K562 (cell line): ENCODE results near the gene ASIC1. TPM values are rescaled to one million over a fixed set of nuclear protein-coding genes. Genes with fewer than 3 reads are reported as not detected.
A peak's percentile ranks its signal among the peaks of the same experiment; 100 is the strongest.

Experiments used
- BACH1 ChIP-seq: fragments of 200-800 bp; sonication (Bioruptor generic); IDR thresholded peaks from 2 replicates; pipeline ENCODE4 v1.6.1; 2016; ENCODE audit warnings: missing genetic modification characterization, missing compliant biosample characterization
- BCOR ChIP-seq: fragments of 450-650 bp; IDR thresholded peaks from 2 replicates; pipeline ENCODE4 v1.6.1; 2016
- ELF4 ChIP-seq: fragments of 450-650 bp; formaldehyde crosslinking; IDR thresholded peaks from 2 replicates; pipeline ENCODE4 v1.4.0; 2022; ENCODE audit warnings: missing genetic modification characterization
- GTF2F1 ChIP-seq: IDR thresholded peaks from 2 replicates; pipeline ENCODE4 v1.6.1; 2011; ENCODE audit warnings: low read depth, low read length, improper control_type of control experiment
- HDAC1 ChIP-seq, 2 experiments: fragments of 450-650 bp; IDR thresholded peaks; 2 replicates each; pipeline ENCODE4 v1.6.1; 2016 to 2017; ENCODE audit warnings: inconsistent platforms in 1 of 2, mild to moderate bottlenecking in 1 of 2, moderate library complexity in 1 of 2
- KAT7 ChIP-seq: sonication (generic); formaldehyde crosslinking; IDR thresholded peaks from 2 replicates; pipeline ENCODE4 v1.8.0; 2022; ENCODE audit warnings: missing genetic modification reagents, mild to moderate bottlenecking, borderline replicate concordance
- SAP30 ChIP-seq: fragments of 200-600 bp; sonication (generic); IDR thresholded peaks from 2 replicates; pipeline ENCODE4 v1.6.1; 2012; ENCODE audit warnings: borderline replicate concordance, low read depth, mild to moderate bottlenecking, moderate library complexity, low read length, control low read depth, inconsistent platforms; ENCODE audit not compliant: insufficient read depth, poor library complexity, severe bottlenecking
- TEAD2 ChIP-seq: fragments of 450-650 bp; IDR thresholded peaks from 2 replicates; pipeline ENCODE4 v1.6.1; 2016; ENCODE audit warnings: missing genetic modification characterization, control low read depth, missing compliant biosample characterization
- ZNF217 ChIP-seq: sonication (generic); formaldehyde crosslinking; IDR thresholded peaks from 2 replicates; pipeline ENCODE4 v1.8.0; 2022; ENCODE audit warnings: mild to moderate bottlenecking, missing genetic modification reagents
- ZNF707 ChIP-seq: fragments of 250-450 bp; sonication (Bioruptor Pico); conservative IDR thresholded peaks from 2 replicates; pipeline ENCODE4 v1.8.0; 2022; ENCODE audit warnings: inconsistent platforms, mild to moderate bottlenecking, moderate library complexity
- polyA plus RNA-seq, 8 experiments: library from polyadenylated mRNA; depleted of rRNA in 4 of 8; stranded (reverse) in 5 of 8; unstranded in 3 of 8; fragments of >200 nt; fragmentation: Nextera tagmentation in 2 of 8; fragmentation: Illumina TruSeq in 1 of 8; extraction: Ambion mirVana in 2 of 8; extraction: Trizol in 1 of 8; gene quantifications; 2 replicates each; pipeline versions ENCODE4 v1.2.1 to v1.2.3, GENCODE V29; 2011 to 2014; ENCODE audit warnings: inconsistent platforms in 1 of 8, missing spikeins in 1 of 8
- total RNA-seq, 7 experiments: library from RNA; depleted of rRNA in 6 of 7; stranded (reverse); fragments of >200 nt in 6 of 7; fragmentation: Illumina TruSeq in 2 of 7; extraction: Trizol in 2 of 7; gene quantifications; 2 replicates each; pipeline versions ENCODE4 v1.2.1 to v1.2.3, GENCODE V29; 2011 to 2021; ENCODE audit warnings: low replicate concordance in 1 of 7
- TF ChIP-seq, protein P1 (sequence below): sonication (generic); formaldehyde crosslinking; IDR thresholded peaks from 2 replicates; pipeline ENCODE4 v1.8.0; 2022; ENCODE audit warnings: mild to moderate bottlenecking, missing genetic modification reagents, borderline replicate concordance
- TF ChIP-seq, protein P2 (sequence below), 2 experiments: fragments of 450-650 bp in 1 of 2; sonication (generic) in 1 of 2; formaldehyde crosslinking in 1 of 2; IDR thresholded peaks in 1 of 2; conservative IDR thresholded peaks in 1 of 2; 2 replicates each; pipeline versions ENCODE4 v1.6.1 to v1.8.1; 2016 to 2023; ENCODE audit warnings: mild to moderate bottlenecking in 2 of 2, moderate library complexity in 2 of 2, inconsistent platforms in 1 of 2, missing genetic modification reagents in 1 of 2
- TF ChIP-seq, protein P3 (sequence below): fragments of 250-450 bp; sonication (Bioruptor Pico); IDR thresholded peaks from 2 replicates; pipeline ENCODE4 v1.5.0; 2021
- TF ChIP-seq, protein P4 (sequence below): sonication (generic); formaldehyde crosslinking; IDR thresholded peaks from 2 replicates; pipeline ENCODE4 v1.8.1; 2022; ENCODE audit warnings: missing genetic modification reagents
- TF ChIP-seq, protein P5 (sequence below), 2 experiments: fragments of 450-650 bp; IDR thresholded peaks; 2 replicates each; pipeline ENCODE4 v1.6.1; 2016
- TF ChIP-seq, protein P6 (sequence below): IDR thresholded peaks from 3 replicates; pipeline ENCODE4 v1.6.1; 2011; ENCODE audit warnings: borderline replicate concordance, mild to moderate bottlenecking, moderate library complexity; ENCODE audit not compliant: insufficient read length; ENCODE audit errors: extremely low read depth
- TF ChIP-seq, protein P7 (sequence below), 2 experiments: fragments of 250-450 bp in 1 of 2; fragments of 450-650 bp in 1 of 2; sonication (Bioruptor Pico) in 1 of 2; IDR thresholded peaks; 2 replicates each; pipeline versions ENCODE4 v1.6.1 to v1.8.0; 2016 to 2021; ENCODE audit warnings: mild to moderate bottlenecking in 2 of 2, moderate library complexity in 2 of 2, missing compliant biosample characterization in 1 of 2, missing genetic modification characterization in 1 of 2

The ASIC1 gene
- total and polyA plus RNA-seq, 9 of the 15 experiments (the other 6 are each of a cell fraction or from before 2014, with no cell fraction given): 0.01 to 1.7 (median 0.45) TPM

DNA sequence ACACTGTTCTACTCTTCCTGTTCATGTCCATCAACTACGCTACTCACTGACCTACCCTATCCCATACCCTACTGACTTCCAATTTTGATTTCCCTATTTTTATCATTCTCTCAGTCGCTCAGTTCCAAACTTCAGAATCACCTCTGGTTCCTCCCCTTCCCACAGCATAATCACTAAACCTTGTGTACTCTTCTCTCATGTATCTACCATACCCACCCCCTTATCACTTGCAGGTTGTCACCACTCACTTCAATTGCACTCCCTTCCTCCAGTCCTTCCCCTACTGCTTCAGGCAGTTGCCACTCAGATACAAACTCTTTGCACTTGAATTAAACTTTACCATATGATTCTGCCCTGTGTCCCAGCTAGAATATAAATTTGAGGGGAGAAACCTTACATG lies 38.4 kb upstream of the ASIC1 start (continued):
- TF ChIP-seq, protein P1, sequence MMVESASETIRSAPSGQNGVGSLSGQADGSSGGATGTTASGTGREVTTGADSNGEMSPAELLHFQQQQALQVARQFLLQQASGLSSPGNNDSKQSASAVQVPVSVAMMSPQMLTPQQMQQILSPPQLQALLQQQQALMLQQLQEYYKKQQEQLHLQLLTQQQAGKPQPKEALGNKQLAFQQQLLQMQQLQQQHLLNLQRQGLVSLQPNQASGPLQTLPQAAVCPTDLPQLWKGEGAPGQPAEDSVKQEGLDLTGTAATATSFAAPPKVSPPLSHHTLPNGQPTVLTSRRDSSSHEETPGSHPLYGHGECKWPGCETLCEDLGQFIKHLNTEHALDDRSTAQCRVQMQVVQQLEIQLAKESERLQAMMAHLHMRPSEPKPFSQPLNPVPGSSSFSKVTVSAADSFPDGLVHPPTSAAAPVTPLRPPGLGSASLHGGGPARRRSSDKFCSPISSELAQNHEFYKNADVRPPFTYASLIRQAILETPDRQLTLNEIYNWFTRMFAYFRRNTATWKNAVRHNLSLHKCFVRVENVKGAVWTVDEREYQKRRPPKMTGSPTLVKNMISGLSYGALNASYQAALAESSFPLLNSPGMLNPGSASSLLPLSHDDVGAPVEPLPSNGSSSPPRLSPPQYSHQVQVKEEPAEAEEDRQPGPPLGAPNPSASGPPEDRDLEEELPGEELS (CRISPR knock-in tag): no peak
- TF ChIP-seq ZNF217 (CRISPR knock-in tag) (no peak), BCOR (no peak), HDAC1 (IDR thresholded peaks at IDR 0.05) (peak in 1 of 2 experiments; percentile 33; a peak in 1 of 4 replicates), KAT7 (CRISPR knock-in tag) (no peak), TEAD2 (tag) (no peak), ZNF707 (CRISPR knock-in tag) (no peak), ELF4 (CRISPR knock-in tag) (peak; percentile 32; the same call in 1 of the 2 replicates), BACH1 (tag) (no peak), SAP30 (no peak), GTF2F1 (no peak)
- TF ChIP-seq, protein P2, sequence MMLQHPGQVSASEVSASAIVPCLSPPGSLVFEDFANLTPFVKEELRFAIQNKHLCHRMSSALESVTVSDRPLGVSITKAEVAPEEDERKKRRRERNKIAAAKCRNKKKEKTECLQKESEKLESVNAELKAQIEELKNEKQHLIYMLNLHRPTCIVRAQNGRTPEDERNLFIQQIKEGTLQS (IDR thresholded peaks at IDR 0.05): no peak
- TF ChIP-seq, protein P2 (CRISPR knock-in tag; conservative IDR thresholded peaks at IDR 0.05): no peak
- TF ChIP-seq, protein P3, sequence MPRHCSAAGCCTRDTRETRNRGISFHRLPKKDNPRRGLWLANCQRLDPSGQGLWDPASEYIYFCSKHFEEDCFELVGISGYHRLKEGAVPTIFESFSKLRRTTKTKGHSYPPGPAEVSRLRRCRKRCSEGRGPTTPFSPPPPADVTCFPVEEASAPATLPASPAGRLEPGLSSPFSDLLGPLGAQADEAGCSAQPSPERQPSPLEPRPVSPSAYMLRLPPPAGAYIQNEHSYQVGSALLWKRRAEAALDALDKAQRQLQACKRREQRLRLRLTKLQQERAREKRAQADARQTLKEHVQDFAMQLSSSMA (CRISPR knock-in tag): no peak
- TF ChIP-seq, protein P4, sequence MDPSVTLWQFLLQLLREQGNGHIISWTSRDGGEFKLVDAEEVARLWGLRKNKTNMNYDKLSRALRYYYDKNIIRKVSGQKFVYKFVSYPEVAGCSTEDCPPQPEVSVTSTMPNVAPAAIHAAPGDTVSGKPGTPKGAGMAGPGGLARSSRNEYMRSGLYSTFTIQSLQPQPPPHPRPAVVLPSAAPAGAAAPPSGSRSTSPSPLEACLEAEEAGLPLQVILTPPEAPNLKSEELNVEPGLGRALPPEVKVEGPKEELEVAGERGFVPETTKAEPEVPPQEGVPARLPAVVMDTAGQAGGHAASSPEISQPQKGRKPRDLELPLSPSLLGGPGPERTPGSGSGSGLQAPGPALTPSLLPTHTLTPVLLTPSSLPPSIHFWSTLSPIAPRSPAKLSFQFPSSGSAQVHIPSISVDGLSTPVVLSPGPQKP (CRISPR knock-in tag): no peak
- TF ChIP-seq, protein P5, sequence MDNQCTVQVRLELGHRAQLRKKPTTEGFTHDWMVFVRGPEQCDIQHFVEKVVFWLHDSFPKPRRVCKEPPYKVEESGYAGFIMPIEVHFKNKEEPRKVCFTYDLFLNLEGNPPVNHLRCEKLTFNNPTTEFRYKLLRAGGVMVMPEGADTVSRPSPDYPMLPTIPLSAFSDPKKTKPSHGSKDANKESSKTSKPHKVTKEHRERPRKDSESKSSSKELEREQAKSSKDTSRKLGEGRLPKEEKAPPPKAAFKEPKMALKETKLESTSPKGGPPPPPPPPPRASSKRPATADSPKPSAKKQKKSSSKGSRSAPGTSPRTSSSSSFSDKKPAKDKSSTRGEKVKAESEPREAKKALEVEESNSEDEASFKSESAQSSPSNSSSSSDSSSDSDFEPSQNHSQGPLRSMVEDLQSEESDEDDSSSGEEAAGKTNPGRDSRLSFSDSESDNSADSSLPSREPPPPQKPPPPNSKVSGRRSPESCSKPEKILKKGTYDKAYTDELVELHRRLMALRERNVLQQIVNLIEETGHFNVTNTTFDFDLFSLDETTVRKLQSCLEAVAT (IDR thresholded peaks at IDR 0.05): no peak
- TF ChIP-seq, protein P6, sequence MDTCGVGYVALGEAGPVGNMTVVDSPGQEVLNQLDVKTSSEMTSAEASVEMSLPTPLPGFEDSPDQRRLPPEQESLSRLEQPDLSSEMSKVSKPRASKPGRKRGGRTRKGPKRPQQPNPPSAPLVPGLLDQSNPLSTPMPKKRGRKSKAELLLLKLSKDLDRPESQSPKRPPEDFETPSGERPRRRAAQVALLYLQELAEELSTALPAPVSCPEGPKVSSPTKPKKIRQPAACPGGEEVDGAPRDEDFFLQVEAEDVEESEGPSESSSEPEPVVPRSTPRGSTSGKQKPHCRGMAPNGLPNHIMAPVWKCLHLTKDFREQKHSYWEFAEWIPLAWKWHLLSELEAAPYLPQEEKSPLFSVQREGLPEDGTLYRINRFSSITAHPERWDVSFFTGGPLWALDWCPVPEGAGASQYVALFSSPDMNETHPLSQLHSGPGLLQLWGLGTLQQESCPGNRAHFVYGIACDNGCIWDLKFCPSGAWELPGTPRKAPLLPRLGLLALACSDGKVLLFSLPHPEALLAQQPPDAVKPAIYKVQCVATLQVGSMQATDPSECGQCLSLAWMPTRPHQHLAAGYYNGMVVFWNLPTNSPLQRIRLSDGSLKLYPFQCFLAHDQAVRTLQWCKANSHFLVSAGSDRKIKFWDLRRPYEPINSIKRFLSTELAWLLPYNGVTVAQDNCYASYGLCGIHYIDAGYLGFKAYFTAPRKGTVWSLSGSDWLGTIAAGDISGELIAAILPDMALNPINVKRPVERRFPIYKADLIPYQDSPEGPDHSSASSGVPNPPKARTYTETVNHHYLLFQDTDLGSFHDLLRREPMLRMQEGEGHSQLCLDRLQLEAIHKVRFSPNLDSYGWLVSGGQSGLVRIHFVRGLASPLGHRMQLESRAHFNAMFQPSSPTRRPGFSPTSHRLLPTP: no peak
- TF ChIP-seq, protein P7, sequence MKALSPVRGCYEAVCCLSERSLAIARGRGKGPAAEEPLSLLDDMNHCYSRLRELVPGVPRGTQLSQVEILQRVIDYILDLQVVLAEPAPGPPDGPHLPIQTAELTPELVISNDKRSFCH (CRISPR knock-in tag; IDR thresholded peaks at IDR 0.05): no peak
- TF ChIP-seq, protein P7 (tag; IDR thresholded peaks at IDR 0.05): no peak
